H9 (cell line): ENCODE measurements around the gene FOXG1. TPM values are rescaled to one million over a fixed set of nuclear protein-coding genes. Genes with fewer than 3 reads are reported as not detected.
A peak's percentile ranks its signal among the peaks of the same experiment; 100 is the strongest.

Experiments
- DNase-seq: peaks from one replicate; pipeline ENCODE4 v3.0.0-alpha.2; 2017
- H2AFZ ChIP-seq: one replicate; pipeline ENCODE4 v1.6.1; 2013; ENCODE audit warnings: mild to moderate bottlenecking, low read length, control low read depth, moderate library complexity
- H2AK5ac ChIP-seq: 2 replicates; pipeline ENCODE4 v1.6.1; 2013; ENCODE audit warnings: low read length, control low read depth, mixed read lengths; ENCODE audit not compliant: insufficient read length
- H2BK120ac ChIP-seq: one replicate; pipeline ENCODE4 v1.6.1; 2013; ENCODE audit warnings: low read depth, mild to moderate bottlenecking, low read length, control low read depth, inconsistent platforms; ENCODE audit not compliant: poor library complexity, severe bottlenecking
- H2BK12ac ChIP-seq: 2 replicates; pipeline ENCODE4 v1.6.1; 2013; ENCODE audit warnings: low read length, control low read depth, mixed read lengths, low read depth; ENCODE audit not compliant: insufficient read length
- H2BK15ac ChIP-seq: 2 replicates; pipeline ENCODE4 v1.6.1; 2013; ENCODE audit warnings: low read depth, low read length, control low read depth
- H2BK20ac ChIP-seq: one replicate; pipeline ENCODE4 v1.6.1; 2013; ENCODE audit warnings: low read depth, mild to moderate bottlenecking, low read length, control low read depth, inconsistent platforms; ENCODE audit not compliant: poor library complexity, severe bottlenecking
- H2BK5ac ChIP-seq: 2 replicates; pipeline ENCODE4 v1.6.1; 2013; ENCODE audit warnings: low read length, control low read depth, mixed read lengths; ENCODE audit not compliant: insufficient read length
- H3K14ac ChIP-seq: 2 replicates; pipeline ENCODE4 v1.6.1; 2013; ENCODE audit warnings: low read length, control low read depth; ENCODE audit not compliant: insufficient read depth
- H3K18ac ChIP-seq: 2 replicates; pipeline ENCODE4 v1.6.1; 2013; ENCODE audit warnings: low read depth, mild to moderate bottlenecking, mixed read lengths, low read length, control low read depth; ENCODE audit not compliant: insufficient read length
- H3K23ac ChIP-seq: 2 replicates; pipeline ENCODE4 v1.6.1; 2013; ENCODE audit warnings: low read length, control low read depth, mixed read lengths, low read depth; ENCODE audit not compliant: insufficient read length
- H3K23me2 ChIP-seq: 2 replicates; pipeline ENCODE4 v1.6.1; 2013; ENCODE audit warnings: low read depth, mild to moderate bottlenecking, mixed read lengths, low read length, control low read depth; ENCODE audit not compliant: insufficient read length, poor library complexity, severe bottlenecking
- H3K27ac ChIP-seq: 2 replicates; pipeline ENCODE4 v1.5.1; 2013; ENCODE audit warnings: low read length, control low read depth, mixed read lengths, low read depth; ENCODE audit not compliant: insufficient read length
- H3K27me3 ChIP-seq: 2 replicates; pipeline ENCODE4 v1.6.1; 2013; ENCODE audit warnings: low read length, control low read depth, inconsistent platforms; ENCODE audit not compliant: insufficient read depth
- H3K4ac ChIP-seq: 2 replicates; pipeline ENCODE4 v1.6.1; 2013; ENCODE audit warnings: low read depth, mild to moderate bottlenecking, control low read depth, inconsistent platforms, low read length, moderate library complexity
- H3K4me1 ChIP-seq: 2 replicates; pipeline ENCODE4 v1.6.1; 2013; ENCODE audit warnings: low read length, control low read depth, inconsistent platforms; ENCODE audit not compliant: insufficient read depth
- H3K4me2 ChIP-seq: 2 replicates; pipeline ENCODE4 v1.6.1; 2013; ENCODE audit warnings: low read length, control low read depth, mixed read lengths; ENCODE audit not compliant: insufficient read length, insufficient read depth
- H3K56ac ChIP-seq: 2 replicates; pipeline ENCODE4 v1.6.1; 2013; ENCODE audit warnings: low read depth, mild to moderate bottlenecking, mixed read lengths, low read length, control low read depth; ENCODE audit not compliant: insufficient read length
- H3K79me1 ChIP-seq: 2 replicates; pipeline ENCODE4 v1.6.1; 2013; ENCODE audit warnings: low read depth, mild to moderate bottlenecking, moderate library complexity, low read length, control low read depth, inconsistent platforms; ENCODE audit not compliant: insufficient read depth, poor library complexity, severe bottlenecking
- H3K79me2 ChIP-seq: 2 replicates; pipeline ENCODE4 v1.6.1; 2013; ENCODE audit warnings: low read length, control low read depth, inconsistent platforms; ENCODE audit not compliant: insufficient read depth
- H3K9ac ChIP-seq: 2 replicates; pipeline ENCODE4 v1.6.1; 2013; ENCODE audit warnings: low read length, control low read depth, mixed read lengths; ENCODE audit not compliant: insufficient read length; ENCODE audit errors: extremely low read depth
- H3K9me3 ChIP-seq: one replicate; pipeline ENCODE4 v1.6.1; 2013; ENCODE audit warnings: low read depth, low read length, inconsistent platforms; ENCODE audit not compliant: control insufficient read depth
- H3T11ph ChIP-seq: one replicate; pipeline ENCODE4 v1.6.1; 2013; ENCODE audit warnings: mild to moderate bottlenecking, low read length, control low read depth, inconsistent platforms
- H4K20me1 ChIP-seq: one replicate; pipeline ENCODE4 v1.6.1; 2013; ENCODE audit not compliant: control insufficient read depth, insufficient read length, insufficient read depth
- H4K5ac ChIP-seq: 2 replicates; pipeline ENCODE4 v1.6.1; 2013; ENCODE audit warnings: low read depth, mild to moderate bottlenecking, mixed read lengths, low read length, control low read depth; ENCODE audit not compliant: insufficient read length
- H4K8ac ChIP-seq: replicated peaks from 2 replicates; pipeline ENCODE4 v1.6.1; 2013; ENCODE audit warnings: low read length, control low read depth, mixed read lengths, low read depth; ENCODE audit not compliant: insufficient read length
- H4K91ac ChIP-seq: 2 replicates; pipeline ENCODE4 v1.6.1; 2013; ENCODE audit warnings: low read depth, mild to moderate bottlenecking, moderate library complexity, mixed read lengths, low read length, control low read depth; ENCODE audit not compliant: insufficient read length
- H3K27ac Mint-ChIP-seq, 3 experiments: 2 replicates in 2 of 3; 3 replicates in 1 of 3; pipeline ENCODE4 v1.8.0; 2020 to 2021; ENCODE audit warnings: mixed read lengths in 3 of 3, mild to moderate bottlenecking in 1 of 3, moderate library complexity in 1 of 3
- H3K27me3 Mint-ChIP-seq: 2 replicates; pipeline ENCODE4 v1.8.0; 2021; ENCODE audit warnings: low read depth, mild to moderate bottlenecking, moderate library complexity, mixed read lengths
- H3K36me3 Mint-ChIP-seq, 3 experiments: 2 replicates in 2 of 3; 3 replicates in 1 of 3; pipeline ENCODE4 v1.8.0; 2020 to 2021; ENCODE audit warnings: low read depth in 3 of 3, mixed read lengths in 3 of 3; ENCODE audit not compliant: insufficient read depth in 1 of 3
- H3K4me1 Mint-ChIP-seq, 2 experiments: 2 replicates each; pipeline ENCODE4 v1.8.0; 2020; ENCODE audit warnings: mixed read lengths in 2 of 2
- H3K4me3 Mint-ChIP-seq, 2 experiments: 2 replicates in 1 of 2; 3 replicates in 1 of 2; pipeline ENCODE4 v1.8.0; 2020 to 2021; ENCODE audit warnings: mild to moderate bottlenecking in 2 of 2, mixed read lengths in 2 of 2, moderate library complexity in 1 of 2
- H3K9me3 Mint-ChIP-seq, 2 experiments: 2 replicates in 1 of 2; 3 replicates in 1 of 2; pipeline ENCODE4 v1.8.0; 2020; ENCODE audit warnings: mild to moderate bottlenecking in 2 of 2, mixed read lengths in 2 of 2, moderate library complexity in 1 of 2
- WGBS: extraction: QIAGEN DNeasy Blood & Tissue Kit; methylation state at CpG from one replicate; pipeline ENCODE4 v1.1.7; 2013; ENCODE audit warnings: missing lambda C conversion rate, low lambda C conversion rate, mixed read lengths; ENCODE audit not compliant: insufficient read length; ENCODE audit errors: extremely low coverage; 5-methylcytosine and 5-hydroxymethylcytosine counted together
- total RNA-seq: library from RNA; stranded (reverse); gene quantifications from 2 replicates; pipeline ENCODE4 v1.2.1, GENCODE V29; 2021
- TF ChIP-seq, protein P1 (sequence below): fragments of 200-600 bp; sonication (generic); conservative IDR thresholded peaks from 3 replicates; pipeline ENCODE4 v1.8.0; 2021; ENCODE audit warnings: antibody characterized with exemption, mild to moderate bottlenecking

FOXG1 gene
- total RNA-seq, 1 experiment from 2014 or later: 0.11 TPM

DNA sequence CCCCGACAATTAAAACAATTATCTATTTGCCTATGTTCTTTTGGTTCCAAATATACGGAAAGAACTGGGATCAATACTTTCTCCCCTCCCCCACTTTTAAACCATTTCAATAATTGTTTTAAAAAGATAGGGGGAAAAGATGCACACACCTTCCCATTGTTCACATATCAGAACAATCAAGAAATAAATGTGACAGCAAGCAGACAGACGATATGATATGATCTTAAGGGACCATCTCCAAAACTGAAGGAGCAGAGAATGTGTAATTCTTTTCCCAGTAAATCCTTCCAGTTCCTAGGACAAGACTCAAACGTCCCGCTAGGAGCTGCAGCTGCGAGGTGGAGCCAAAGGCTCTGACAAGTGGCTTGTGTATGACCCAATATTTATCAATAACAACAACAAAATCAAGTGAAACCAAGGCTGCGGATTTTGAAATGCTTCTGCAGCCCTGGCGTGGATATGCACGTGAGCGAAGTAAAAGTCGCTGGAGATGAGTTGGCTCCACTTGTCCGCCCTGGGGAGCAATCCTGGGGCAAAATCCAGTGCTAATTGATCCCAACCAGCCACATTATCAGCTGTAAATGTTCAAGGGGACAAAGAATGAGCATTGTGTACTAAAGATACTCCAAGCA is 8.2 kb upstream of the FOXG1 start:
- no peaks in the 10 kb centered on the region for H3K36me3 Mint-ChIP-seq
- Histone ChIP-seq H2AK5ac (no peak overlapping the region), H2BK15ac (no peak overlapping the region), H3K14ac (no peak overlapping the region), H3K79me1 (no peaks in the 10 kb centered on the region), H3K23me2 (peaks cover 4% of the 10 kb centered on the region), H4K5ac (no peak overlapping the region), H2BK120ac (no peak overlapping the region), H3K4me2 (no peak overlapping the region), H3K79me2 (no peaks in the 10 kb centered on the region), H3K27ac (no peak overlapping the region), H3T11ph (no peak overlapping the region), H2BK5ac (no peak overlapping the region), H3K27me3 (peaks cover 83% of the 10 kb centered on the region), H4K91ac (no peak overlapping the region), H3K4me1 (peaks cover 5% of the 10 kb centered on the region; the same call in 1 of the 2 replicates), H2BK20ac (no peak overlapping the region), H3K9ac (no peak overlapping the region), H3K18ac (no peak overlapping the region), H3K23ac (no peak overlapping the region), H4K20me1 (no peaks in the 10 kb centered on the region), H2AFZ (no peak overlapping the region), H3K56ac (no peak overlapping the region), H4K8ac (no peak overlapping the region), H3K4ac (no peak overlapping the region), H3K9me3 (no peaks in the 10 kb centered on the region), H2BK12ac (no peak overlapping the region)
- TF ChIP-seq, protein P1, sequence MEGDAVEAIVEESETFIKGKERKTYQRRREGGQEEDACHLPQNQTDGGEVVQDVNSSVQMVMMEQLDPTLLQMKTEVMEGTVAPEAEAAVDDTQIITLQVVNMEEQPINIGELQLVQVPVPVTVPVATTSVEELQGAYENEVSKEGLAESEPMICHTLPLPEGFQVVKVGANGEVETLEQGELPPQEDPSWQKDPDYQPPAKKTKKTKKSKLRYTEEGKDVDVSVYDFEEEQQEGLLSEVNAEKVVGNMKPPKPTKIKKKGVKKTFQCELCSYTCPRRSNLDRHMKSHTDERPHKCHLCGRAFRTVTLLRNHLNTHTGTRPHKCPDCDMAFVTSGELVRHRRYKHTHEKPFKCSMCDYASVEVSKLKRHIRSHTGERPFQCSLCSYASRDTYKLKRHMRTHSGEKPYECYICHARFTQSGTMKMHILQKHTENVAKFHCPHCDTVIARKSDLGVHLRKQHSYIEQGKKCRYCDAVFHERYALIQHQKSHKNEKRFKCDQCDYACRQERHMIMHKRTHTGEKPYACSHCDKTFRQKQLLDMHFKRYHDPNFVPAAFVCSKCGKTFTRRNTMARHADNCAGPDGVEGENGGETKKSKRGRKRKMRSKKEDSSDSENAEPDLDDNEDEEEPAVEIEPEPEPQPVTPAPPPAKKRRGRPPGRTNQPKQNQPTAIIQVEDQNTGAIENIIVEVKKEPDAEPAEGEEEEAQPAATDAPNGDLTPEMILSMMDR: no peak
- peaks cover 16 to 58% of the 10 kb centered on the region in 2 experiments for H3K4me1 Mint-ChIP-seq
- DNase-seq: no peak
- H3K27me3 Mint-ChIP-seq: peaks cover 94% of the 10 kb centered on the region
- H3K9me3 Mint-ChIP-seq: peaks cover 5% of the 10 kb centered on the region in 2 experiments; a peak in 4 of 5 replicates
- H3K4me3 Mint-ChIP-seq: peak overlapping the region in 1 of 2 experiments; percentile 49; a peak in 3 of 5 replicates
- WGBS: no CpG with 5 or more reads among the region's 12 CpGs
- H3K27ac Mint-ChIP-seq: no peak overlapping the region
